Right lobe of liver (tissue), 4 donors: ENCODE measurements around the gene SH3D21.

Source experiments
- CTCF ChIP-seq, 4 donors: fragments of 200-600 bp in 3 of 4; fragments of 450-650 bp in 1 of 4; IDR thresholded peaks; one replicate each; pipeline versions ENCODE4 v1.5.1 to v1.8.0; 2016 to 2022; ENCODE audit warnings: antibody characterized with exemption in 4 of 4, mild to moderate bottlenecking in 2 of 4
- POLR2A ChIP-seq: fragments of 450-650 bp; IDR thresholded peaks from one replicate; pipeline ENCODE4 v1.6.1; 2017; ENCODE audit warnings: antibody characterized with exemption, mild to moderate bottlenecking
- donor health status: DM: no; HTN: no; CAD: no.
- donor health status: DM: no; HTN: no; CAD: no.
- donor health status: DM: no; HTN: yes; CAD: no.

- TF ChIP-seq CTCF (IDR thresholded peaks at IDR 0.05) (no peak), POLR2A (no peak)
These were observed 36.7 kb upstream of the SH3D21 start for GRCh38 chr1:36269408-36269838.
